ENCODE results near the gene MLLT3. TPM values are rescaled to one million over a fixed set of nuclear protein-coding genes. Genes with fewer than 3 reads are reported as not detected.

MLLT3 gene
- total RNA-seq, 3 donors from 2014 or later (not counting 1 experiment from before 2014, with no cell fraction given), result 24.3 to 26.6 (median 25.2) TPM

DNA sequence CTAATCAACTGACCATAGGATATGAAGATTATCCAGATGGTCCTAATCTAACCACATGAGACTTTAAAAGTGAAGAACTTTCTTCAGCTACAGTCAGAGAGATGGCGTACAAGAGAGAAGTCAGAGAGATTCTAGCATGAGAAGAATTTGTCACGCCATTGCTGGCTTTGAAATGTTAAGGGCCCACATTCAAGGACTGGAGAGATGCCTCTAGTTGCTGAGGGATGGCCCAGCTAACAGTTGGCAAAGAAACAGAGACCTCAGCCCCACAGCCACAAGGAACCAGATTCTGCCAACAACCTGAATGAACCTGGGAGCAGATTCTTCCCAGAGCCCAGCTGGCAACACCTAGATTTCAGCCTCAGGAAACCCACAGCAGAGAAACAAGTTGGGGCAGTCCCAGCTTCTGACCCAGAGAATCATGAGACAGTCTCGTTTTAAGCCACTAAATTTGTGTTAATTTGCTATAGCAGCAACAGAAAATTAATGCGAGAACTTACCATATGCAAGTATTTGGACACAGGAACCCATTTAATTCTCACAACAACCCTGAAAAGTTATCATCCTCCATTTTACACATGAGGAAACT lies 132.0 kb downstream of the MLLT3 start:
- Mint-ChIP-seq H3K4me1 (peaks cover 9 to 11% of the 10 kb centered on the region in 2 donors), H3K4me3 (no peak overlapping the region), H3K27me3 (ENCODE audit: low read depth in 2 of 2) (no peaks in the 10 kb centered on the region), H3K9me3 (no peaks in the 10 kb centered on the region), H3K36me3 (no peaks in the 10 kb centered on the region), H3K27ac (no peak overlapping the region)
- intact Hi-C loops (cut with micrococcal nuclease), result no loop called here
- no peak overlapping the region for H3K4me3 ChIP-seq (ENCODE audit: low read length)
- WGBS (ENCODE audit: insufficient coverage), result 79% methylated on average over 4 of the region's 4 CpGs
- no peaks in the 10 kb centered on the region for H3K4me1 ChIP-seq (ENCODE audit: control insufficient read depth, insufficient read depth, low read length)
- ATAC-seq, result no peak
- H3K27me3 ChIP-seq (ENCODE audit: control insufficient read depth, insufficient read depth, low read length), result no peaks in the 10 kb centered on the region
- TF ChIP-seq, protein P1, sequence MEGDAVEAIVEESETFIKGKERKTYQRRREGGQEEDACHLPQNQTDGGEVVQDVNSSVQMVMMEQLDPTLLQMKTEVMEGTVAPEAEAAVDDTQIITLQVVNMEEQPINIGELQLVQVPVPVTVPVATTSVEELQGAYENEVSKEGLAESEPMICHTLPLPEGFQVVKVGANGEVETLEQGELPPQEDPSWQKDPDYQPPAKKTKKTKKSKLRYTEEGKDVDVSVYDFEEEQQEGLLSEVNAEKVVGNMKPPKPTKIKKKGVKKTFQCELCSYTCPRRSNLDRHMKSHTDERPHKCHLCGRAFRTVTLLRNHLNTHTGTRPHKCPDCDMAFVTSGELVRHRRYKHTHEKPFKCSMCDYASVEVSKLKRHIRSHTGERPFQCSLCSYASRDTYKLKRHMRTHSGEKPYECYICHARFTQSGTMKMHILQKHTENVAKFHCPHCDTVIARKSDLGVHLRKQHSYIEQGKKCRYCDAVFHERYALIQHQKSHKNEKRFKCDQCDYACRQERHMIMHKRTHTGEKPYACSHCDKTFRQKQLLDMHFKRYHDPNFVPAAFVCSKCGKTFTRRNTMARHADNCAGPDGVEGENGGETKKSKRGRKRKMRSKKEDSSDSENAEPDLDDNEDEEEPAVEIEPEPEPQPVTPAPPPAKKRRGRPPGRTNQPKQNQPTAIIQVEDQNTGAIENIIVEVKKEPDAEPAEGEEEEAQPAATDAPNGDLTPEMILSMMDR (IDR thresholded peaks at IDR 0.05), result no peak
- no peaks in the 10 kb centered on the region for H3K36me3 ChIP-seq (ENCODE audit: control insufficient read depth, insufficient read depth, low read length)
- no peaks in the 10 kb centered on the region for H3K9me3 ChIP-seq (ENCODE audit: control insufficient read depth, insufficient read depth, low read length)
- no peak overlapping the region for H3K27ac ChIP-seq (ENCODE audit: low read length)
- DNase-seq, result no peak

DNA sequence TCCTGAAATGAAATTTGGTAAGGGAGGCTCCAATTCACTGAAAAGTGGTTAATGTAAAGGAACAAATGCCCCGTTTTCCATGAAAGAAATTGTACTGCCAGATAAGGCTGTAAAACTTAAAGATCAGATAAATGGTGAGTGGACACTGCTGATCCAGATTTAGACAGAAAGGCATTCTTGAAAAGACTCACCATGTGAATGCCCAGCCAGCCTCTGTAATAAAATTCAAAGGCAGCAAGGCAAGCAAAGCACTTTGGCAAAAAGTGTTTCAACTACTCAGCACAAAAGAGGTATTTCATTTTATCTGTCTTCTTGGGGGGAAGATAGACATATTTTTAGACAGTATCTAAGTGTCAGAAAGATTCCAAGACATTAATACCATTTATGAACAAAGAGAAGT lies 133.6 kb downstream of the MLLT3 start:
- Mint-ChIP-seq H3K9me3 (no peaks in the 10 kb centered on the region), H3K36me3 (no peaks in the 10 kb centered on the region), H3K4me3 (no peak overlapping the region), H3K4me1 (peaks cover 7 to 9% of the 10 kb centered on the region in 2 donors), H3K27me3 (ENCODE audit: low read depth in 2 of 2) (no peaks in the 10 kb centered on the region), H3K27ac (no peak overlapping the region)
- TF ChIP-seq, protein P1 (IDR thresholded peaks at IDR 0.05), result no peak
- H3K9me3 ChIP-seq (ENCODE audit: control insufficient read depth, insufficient read depth, low read length), result no peaks in the 10 kb centered on the region
- H3K27ac ChIP-seq (ENCODE audit: low read length), result no peak overlapping the region
- no peaks in the 10 kb centered on the region for H3K4me1 ChIP-seq (ENCODE audit: control insufficient read depth, insufficient read depth, low read length)
- H3K4me3 ChIP-seq (ENCODE audit: low read length), result no peak overlapping the region
- 96% methylated on average over 1 of the region's 1 CpG for WGBS (ENCODE audit: insufficient coverage)
- no peak for DNase-seq
- no peaks in the 10 kb centered on the region for H3K36me3 ChIP-seq (ENCODE audit: control insufficient read depth, insufficient read depth, low read length)
- ATAC-seq, result no peak
- intact Hi-C loops (cut with micrococcal nuclease), result no loop called here
- no peaks in the 10 kb centered on the region for H3K27me3 ChIP-seq (ENCODE audit: control insufficient read depth, insufficient read depth, low read length)

DNA sequence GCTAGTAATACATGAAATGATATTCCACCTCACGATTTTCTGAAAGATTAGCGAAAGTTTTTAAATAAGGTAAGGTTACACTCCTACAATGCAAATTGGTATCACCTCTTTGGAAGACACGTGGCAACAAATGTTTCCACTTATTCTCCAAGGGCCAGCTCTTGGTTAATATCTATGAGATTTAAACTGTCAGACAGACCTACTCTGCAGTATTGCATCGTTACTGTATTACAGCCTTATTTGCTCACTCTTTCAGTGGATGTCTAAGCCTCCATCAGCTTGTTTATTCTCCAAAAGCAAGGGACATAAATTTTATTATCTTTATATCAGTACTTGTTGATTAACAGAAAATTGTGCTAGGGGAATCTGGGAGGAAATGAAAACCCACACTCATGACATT lies 135.7 kb downstream of the MLLT3 start:
- Mint-ChIP-seq H3K36me3 (no peaks in the 10 kb centered on the region), H3K27me3 (ENCODE audit: low read depth in 2 of 2) (no peaks in the 10 kb centered on the region), H3K4me1 (peaks cover 9 to 15% of the 10 kb centered on the region in 2 donors), H3K27ac (no peak overlapping the region), H3K9me3 (no peaks in the 10 kb centered on the region), H3K4me3 (no peak overlapping the region)
- Histone ChIP-seq H3K4me1 (ENCODE audit: control insufficient read depth, insufficient read depth, low read length) (no peaks in the 10 kb centered on the region), H3K27ac (ENCODE audit: low read length) (no peak overlapping the region), H3K4me3 (ENCODE audit: low read length) (no peak overlapping the region), H3K36me3 (ENCODE audit: control insufficient read depth, insufficient read depth, low read length) (no peaks in the 10 kb centered on the region), H3K27me3 (ENCODE audit: control insufficient read depth, insufficient read depth, low read length) (no peaks in the 10 kb centered on the region), H3K9me3 (ENCODE audit: control insufficient read depth, insufficient read depth, low read length) (no peaks in the 10 kb centered on the region)
- DNase-seq (no peak), ATAC-seq (no peak)
- WGBS (ENCODE audit: insufficient coverage), result 88% methylated on average over 4 of the region's 4 CpGs
- TF ChIP-seq, protein P1 (IDR thresholded peaks at IDR 0.05), result no peak
- intact Hi-C loops (cut with micrococcal nuclease), result no loop called here

DNA sequence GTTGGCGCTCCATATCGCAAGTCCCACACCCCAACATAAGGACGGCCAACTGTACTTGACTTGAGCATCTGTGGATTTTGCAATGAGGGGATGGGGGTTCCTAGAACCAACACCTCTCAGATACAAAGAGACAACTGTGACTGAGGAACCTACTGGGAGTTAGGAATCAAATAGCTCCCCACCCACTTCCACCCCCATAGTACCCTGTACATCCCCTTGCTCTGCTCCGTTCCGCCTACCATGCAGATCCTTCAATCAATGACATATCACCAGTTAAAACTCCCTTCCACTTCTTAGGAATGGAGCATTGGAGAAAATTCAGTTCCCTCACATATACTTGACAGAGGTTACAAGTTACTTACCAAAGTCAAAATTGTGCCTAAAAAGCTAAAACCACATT lies 140.9 kb downstream of the MLLT3 start:
- intact Hi-C loops (cut with micrococcal nuclease), result no loop called here
- Mint-ChIP-seq H3K9me3 (no peaks in the 10 kb centered on the region), H3K4me3 (no peak overlapping the region)

More for the DNA sequence above, 140.9 kb downstream of the MLLT3 start:
- H3K27ac Mint-ChIP-seq, result no peak overlapping the region
- DNase-seq, result no peak
- no peaks in the 10 kb centered on the region for H3K9me3 ChIP-seq (ENCODE audit: control insufficient read depth, insufficient read depth, low read length)
- TF ChIP-seq, protein P1 (IDR thresholded peaks at IDR 0.05), result no peak
- H3K4me1 Mint-ChIP-seq, result peaks cover 18 to 34% of the 10 kb centered on the region in 2 donors
- no peaks in the 10 kb centered on the region for H3K36me3 ChIP-seq (ENCODE audit: control insufficient read depth, insufficient read depth, low read length)
- no peak for ATAC-seq
- no peaks in the 10 kb centered on the region for H3K36me3 Mint-ChIP-seq
- no peak overlapping the region for H3K4me3 ChIP-seq (ENCODE audit: low read length)
- 96% methylated on average over 3 of the region's 5 CpGs for WGBS (ENCODE audit: insufficient coverage)
- no peak overlapping the region for H3K27ac ChIP-seq (ENCODE audit: low read length)
- H3K27me3 ChIP-seq (ENCODE audit: control insufficient read depth, insufficient read depth, low read length), result no peaks in the 10 kb centered on the region
- H3K4me1 ChIP-seq (ENCODE audit: control insufficient read depth, insufficient read depth, low read length), result no peaks in the 10 kb centered on the region
- H3K27me3 Mint-ChIP-seq (ENCODE audit: low read depth in 2 of 2), result no peaks in the 10 kb centered on the region
